Measurements from ENCODE around the gene SEPTIN12. TPM values are rescaled to one million over a fixed set of nuclear protein-coding genes. Genes with fewer than 3 reads are reported as not detected.

The SEPTIN12 gene
- total and polyA plus RNA-seq, 2 of the 8 experiments (the other 6 are each of a cell fraction or from before 2014, with no cell fraction given), result 0.24 TPM; not detected in 1

DNA sequence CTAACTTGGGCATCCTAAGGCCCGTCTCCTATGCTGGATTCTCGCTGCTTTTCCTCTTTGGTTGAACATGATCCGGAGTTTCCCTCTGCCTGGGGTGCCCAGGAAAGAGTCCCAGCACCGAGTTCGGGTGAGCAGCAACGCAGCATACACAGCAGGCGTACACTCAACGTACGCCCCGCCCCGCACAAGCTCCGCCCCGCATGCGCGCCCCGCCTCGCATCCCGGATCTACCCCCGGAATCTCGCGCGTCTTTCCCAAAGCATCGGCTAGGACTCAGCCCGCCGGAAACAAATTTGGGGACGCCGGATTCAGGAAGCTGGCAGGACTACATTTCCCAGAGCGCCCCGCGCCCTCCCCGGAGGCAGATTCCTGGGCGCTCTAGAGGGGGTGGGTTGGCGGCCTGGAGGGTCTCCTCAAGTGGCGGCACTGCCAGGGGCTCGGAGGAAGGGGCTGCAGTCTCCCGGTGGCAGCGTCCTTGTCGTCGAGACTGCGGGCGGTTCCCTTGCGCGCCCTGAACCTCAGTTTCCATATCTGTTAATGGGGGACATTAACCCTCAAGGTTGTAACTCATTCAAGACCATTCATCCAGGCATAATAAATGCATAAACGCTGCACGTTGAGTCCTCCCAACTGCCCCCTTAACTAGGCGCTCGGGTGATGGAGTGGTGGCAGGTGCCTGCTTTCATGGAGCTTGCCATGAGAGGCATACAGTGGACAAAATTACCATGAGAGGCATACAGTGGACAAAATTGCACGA, 19.4 kb downstream of the SEPTIN12 start:
- WGBS, 2 experiments (ENCODE audit: extremely low coverage in 1 of 2, insufficient coverage in 1 of 2, insufficient read length in 1 of 2, insufficient replicate concordance in 2 of 2, low coverage in 1 of 2, low lambda C conversion rate in 2 of 2, missing lambda C conversion rate in 1 of 2), result 6% methylated on average over 48 of the region's 48 CpGs; no CpG with 5 or more reads in 1 of the 2 experiments
- Histone ChIP-seq H4K8ac (ENCODE audit: extremely low read depth, insufficient read depth, low read length) (no peak overlapping the region), H3K4me2 (ENCODE audit: insufficient read depth in 1 of 2, low read depth in 2 of 2, low read length in 2 of 2) (peak overlapping the region; percentile 68 to 85), H3K27ac (ENCODE audit: low read depth, low read length) (0 out of 2 replicates have a peak overlapping the region, but pooled peaks have one; percentile 63), H4K91ac (replicated peaks; ENCODE audit: insufficient read length, low read length) (peak overlapping the region; percentile 88), H2BK5ac (ENCODE audit: low read depth, low read length) (peak overlapping the region; percentile 80), H4K20me1 (replicated peaks in 1 of 2; ENCODE audit: control insufficient read depth in 1 of 2, insufficient read depth in 2 of 2, low read length in 2 of 2) (peaks cover 0 to 3% of the 10 kb centered on the region in 2 experiments), H3K56ac (replicated peaks; ENCODE audit: insufficient read length, low read depth, low read length) (peak overlapping the region; percentile 74), H3K4me3 (ENCODE audit: extremely low read depth in 1 of 4, insufficient read depth in 2 of 4, low read depth in 3 of 4, low read length in 4 of 4) (peak overlapping the region; percentile 37 to 75 (median 64)), H2BK12ac (ENCODE audit: low read depth, low read length) (peak overlapping the region; percentile 60; the same call in 1 of the 2 replicates), H3K14ac (ENCODE audit: insufficient read length) (no peak overlapping the region), H3K9ac (replicated peaks in 1 of 4; ENCODE audit: extremely low read depth in 1 of 4, low read depth in 3 of 4, low read length in 3 of 4) (peak overlapping the region in 3 of 4 experiments; percentile 46 to 88 (median 48); a peak in 5 of 7 replicates), H3K23ac (ENCODE audit: insufficient read length) (no peak overlapping the region), H2BK20ac (ENCODE audit: low read length) (no peak overlapping the region), H3K4ac (replicated peaks; ENCODE audit: insufficient read length, low read depth, low read length) (peak overlapping the region; percentile 6), H3K79me2 (ENCODE audit: control insufficient read depth in 1 of 2, insufficient read depth in 2 of 2, low read length in 2 of 2) (peaks cover 0 to 14% of the 10 kb centered on the region in 2 experiments; a peak in 2 of 4 replicates), H4K5ac (ENCODE audit: insufficient read length, low read depth, low read length) (peak overlapping the region; percentile 82), H3K79me1 (ENCODE audit: low read depth, low read length) (peaks cover 2% of the 10 kb centered on the region; the same call in 1 of the 2 replicates), H3K9me3 (ENCODE audit: insufficient read depth in 2 of 2, low read depth in 1 of 2, low read length in 1 of 2) (no peaks in the 10 kb centered on the region), H3K27me3 (replicated peaks in 1 of 4; ENCODE audit: control insufficient read depth in 3 of 4, extremely low read depth in 1 of 4, insufficient read depth in 3 of 4, low read length in 3 of 4) (no peaks in the 10 kb centered on the region), H3K4me1 (replicated peaks in 1 of 4; ENCODE audit: control insufficient read depth in 3 of 4, insufficient read depth in 4 of 4, low read length in 3 of 4) (peaks cover 0 to 3% (median 1%) of the 10 kb centered on the region in 4 experiments; a peak in 2 of 7 replicates), H3K18ac (ENCODE audit: extremely low read depth, low read length) (peak overlapping the region; percentile 71; the same call in 1 of the 2 replicates), H2BK120ac (replicated peaks; ENCODE audit: low read depth, low read length) (peak overlapping the region; percentile 48), H2AFZ (ENCODE audit: low read length) (peak overlapping the region; percentile 51; the same call in 1 of the 2 replicates), H3K23me2 (ENCODE audit: low read depth, low read length) (peaks cover 13% of the 10 kb centered on the region), H2AK5ac (ENCODE audit: low read depth, low read length) (no peak overlapping the region), H3K36me3 (ENCODE audit: control insufficient read depth in 2 of 4, insufficient read depth in 4 of 4, low read length in 3 of 4) (peaks cover 0 to 3% (median 1%) of the 10 kb centered on the region in 4 experiments; a peak in 5 of 8 replicates), H2BK15ac (ENCODE audit: low read length) (peak overlapping the region; percentile 75)
- POLR2A ChIA-PET (ENCODE audit: partially characterized antibody), result interaction anchor here (0.7 to 2.0 kb wide), 13 partner anchors 14 to 174 kb away, joined by 3 to 8 read pairs (median 4); partner anchors contain the start of genes ANKS3, DNAAF8, MGRN1 and ROGDI
- FAIRE-seq, result no peak
- DNase-seq (ENCODE audit: low read depth in 1 of 2, low spot score in 2 of 2), result peak; percentile 82 to 92
- CTCF ChIA-PET (ENCODE audit: partially characterized antibody), result no interaction called here
- no peak for TF ChIP-seq CBX8 (IDR thresholded peaks at IDR 0.05; ENCODE audit: borderline replicate concordance, low read depth, low read length)
- TF ChIP-seq EGR1 (IDR thresholded peaks at IDR 0.05; ENCODE audit: borderline replicate concordance, low read depth, low read length), result 0 out of 2 replicates have a peak, but pooled peaks have one; percentile 23
- TF ChIP-seq RAD21 (IDR thresholded peaks at IDR 0.05 in 1 of 2, conservative IDR thresholded peaks at IDR 0.05 in 1 of 2; ENCODE audit: low read depth in 2 of 2, low read length in 2 of 2), result no peak
- TF ChIP-seq KDM1A (IDR thresholded peaks at IDR 0.05; ENCODE audit: borderline replicate concordance, low read length), result peak; percentile 95
- no peak for TF ChIP-seq RBBP5 (IDR thresholded peaks at IDR 0.05; ENCODE audit: borderline replicate concordance, low read depth, low read length)
- 0 out of 2 replicates have a peak, but pooled peaks have one; percentile 9 for TF ChIP-seq SRF (IDR thresholded peaks at IDR 0.05; ENCODE audit: low read depth, low read length)
- TF ChIP-seq SIX5 (IDR thresholded peaks at IDR 0.05; ENCODE audit: low read depth, low read length), result peak; percentile 80
- TF ChIP-seq BRCA1 (IDR thresholded peaks at IDR 0.05; ENCODE audit: low read depth, low read length), result peak; percentile 86
- TF ChIP-seq TBP (IDR thresholded peaks at IDR 0.05; ENCODE audit: low read depth, low read length), result peak; percentile 46; the same call in 1 of the 2 replicates
- no peak; the same call in 1 of the 2 replicates for TF ChIP-seq PHF8 (conservative IDR thresholded peaks at IDR 0.05; ENCODE audit: low read depth, low read length)

Data from H1 (cell line).